CD14-positive monocyte (primary cell): ENCODE results near the gene TAS2R19. TPM values are rescaled to one million over a fixed set of nuclear protein-coding genes. Genes with fewer than 3 reads are reported as not detected.

Source experiments
- DNase-seq, 3 donors: peaks; one replicate each; pipeline ENCODE4 v3.0.0-alpha.2; 2011 to 2022
- H2AFZ ChIP-seq: 2 replicates; pipeline ENCODE4 v1.6.0; 2012; ENCODE audit warnings: mild to moderate bottlenecking, low read depth, low read length, inconsistent platforms; ENCODE audit not compliant: insufficient read depth, poor library complexity, severe bottlenecking
- H3K27ac ChIP-seq, 2 donors: 1 replicate in 1 of 2; 2 replicates in 1 of 2; pipeline ENCODE4 v1.5.1; 2012 to 2013; ENCODE audit warnings: low read length in 2 of 2, control low read depth in 1 of 2, inconsistent platforms in 1 of 2, low read depth in 1 of 2, mild to moderate bottlenecking in 1 of 2
- H3K27me3 ChIP-seq, 2 donors: one replicate each; pipeline versions ENCODE4 v1.6.0 to v1.6.1; 2011 to 2013; ENCODE audit warnings: low read length in 2 of 2; ENCODE audit not compliant: control insufficient read depth in 2 of 2, insufficient read depth in 2 of 2
- H3K36me3 ChIP-seq, 2 donors: replicated peaks in 1 of 2; 1 replicate in 1 of 2; 2 replicates in 1 of 2; pipeline versions ENCODE4 v1.5.1 to v1.6.1; 2012 to 2013; ENCODE audit warnings: low read length in 2 of 2, control low read depth in 1 of 2, inconsistent platforms in 1 of 2, mild to moderate bottlenecking in 1 of 2; ENCODE audit not compliant: insufficient read depth in 2 of 2, control insufficient read depth in 1 of 2
- H3K4me1 ChIP-seq, 2 donors: 1 replicate in 1 of 2; 2 replicates in 1 of 2; pipeline versions ENCODE4 v1.5.1 to v1.6.1; 2012 to 2013; ENCODE audit warnings: low read length in 2 of 2, control low read depth in 1 of 2, inconsistent platforms in 1 of 2, mild to moderate bottlenecking in 1 of 2, moderate library complexity in 1 of 2; ENCODE audit not compliant: insufficient read depth in 2 of 2, control insufficient read depth in 1 of 2
- H3K4me2 ChIP-seq: replicated peaks from 2 replicates; pipeline ENCODE3; 2012; ENCODE audit warnings: low read length, moderate library complexity, mild to moderate bottlenecking; ENCODE audit not compliant: poor library complexity, severe bottlenecking; ENCODE audit errors: extremely low read depth
- H3K4me3 ChIP-seq, 3 experiments: fragments of 200-600 bp in 1 of 3; sonication (generic) in 1 of 3; replicated peaks in 1 of 3; 1 replicate in 2 of 3; 2 replicates in 1 of 3; pipeline ENCODE4 v1.5.1; 2011 to 2013; ENCODE audit warnings: low read length in 3 of 3, mild to moderate bottlenecking in 3 of 3, control low read depth in 2 of 3, low read depth in 2 of 3, inconsistent platforms in 1 of 3, moderate library complexity in 1 of 3
- H3K79me2 ChIP-seq: 2 replicates; pipeline ENCODE4 v1.6.0; 2012; ENCODE audit warnings: mild to moderate bottlenecking, control low read depth, inconsistent platforms, low read length, moderate library complexity; ENCODE audit not compliant: insufficient read depth
- H3K9ac ChIP-seq: 2 replicates; pipeline ENCODE4 v1.6.0; 2017; ENCODE audit warnings: low read length, mild to moderate bottlenecking; ENCODE audit not compliant: insufficient read depth, poor library complexity, severe bottlenecking
- H3K9me3 ChIP-seq, 2 donors: replicated peaks in 1 of 2; 1 replicate in 1 of 2; 2 replicates in 1 of 2; pipeline versions ENCODE4 v1.5.1 to v1.6.1; 2012 to 2013; ENCODE audit warnings: low read length in 2 of 2, control low read depth in 1 of 2; ENCODE audit not compliant: control insufficient read depth in 1 of 2, insufficient read depth in 1 of 2
- H4K20me1 ChIP-seq: 2 replicates; pipeline ENCODE4 v1.6.0; 2012; ENCODE audit warnings: mild to moderate bottlenecking, low read length, control low read depth, moderate library complexity; ENCODE audit not compliant: insufficient read depth
- H3K27ac Mint-ChIP-seq, 7 donors: one replicate each; pipeline ENCODE4 v1.8.0; 2020; ENCODE audit warnings: mild to moderate bottlenecking in 7 of 7, mixed read lengths in 7 of 7, moderate library complexity in 6 of 7, inconsistent platforms in 2 of 7
- H3K27me3 Mint-ChIP-seq, 3 donors: one replicate each; pipeline ENCODE4 v1.8.0; 2021 to 2022; ENCODE audit warnings: low read depth in 3 of 3, mild to moderate bottlenecking in 3 of 3, mixed read lengths in 3 of 3, moderate library complexity in 3 of 3, inconsistent platforms in 1 of 3
- H3K36me3 Mint-ChIP-seq, 2 donors: one replicate each; pipeline ENCODE4 v1.8.0; 2020; ENCODE audit warnings: mixed read lengths in 2 of 2, inconsistent platforms in 1 of 2, mild to moderate bottlenecking in 1 of 2
- H3K4me1 Mint-ChIP-seq: one replicate; pipeline ENCODE4 v1.8.0; 2020; ENCODE audit warnings: mild to moderate bottlenecking, mixed read lengths
- H3K4me3 Mint-ChIP-seq, 2 donors: one replicate each; pipeline ENCODE4 v1.8.0; 2020; ENCODE audit warnings: mild to moderate bottlenecking in 2 of 2, mixed read lengths in 2 of 2, moderate library complexity in 1 of 2
- H3K9me3 Mint-ChIP-seq, 7 donors: one replicate each; pipeline ENCODE4 v1.8.0; 2020 to 2022; ENCODE audit warnings: mixed read lengths in 7 of 7, mild to moderate bottlenecking in 6 of 7, moderate library complexity in 6 of 7, inconsistent platforms in 2 of 7
- WGBS: methylation state at CpG from one replicate; pipeline ENCODE4 v1.1.5; 2013; ENCODE audit warnings: missing lambda C conversion rate; ENCODE audit not compliant: insufficient coverage; 5-methylcytosine and 5-hydroxymethylcytosine counted together
- intact Hi-C, 2 donors: fragments of 100-400 bp; cut with micrococcal nuclease; formaldehyde crosslinking; loops; one replicate each; pipeline versions ENCODE4 v1.15.0 to v1.15.1; 2023
- polyA minus RNA-seq: library from RNA; depleted of rRNA, polyadenylated mRNA; stranded (reverse); fragments of >200 nt; gene quantifications from 2 replicates; pipeline ENCODE4 v1.2.3, GENCODE V29; 2012
- polyA plus RNA-seq, 3 donors: library from polyadenylated mRNA; depleted of rRNA in 1 of 3; unstranded in 2 of 3; stranded (reverse) in 1 of 3; fragments of 300-500 nt in 2 of 3; fragments of >200 nt in 1 of 3; fragmentation: Illumina TruSeq in 2 of 3; gene quantifications; 1 replicate in 2 of 3; 2 replicates in 1 of 3; pipeline ENCODE4 v1.2.3, GENCODE V29; 2012 to 2021
- total RNA-seq, 12 experiments: library from RNA in 1 of 12; stranded (reverse) in 1 of 12; fragments of 120-200 nt in 1 of 12; gene quantifications; one replicate each; pipeline ENCODE4 v1.2.4 and lab custom pipeline; 2013 to 2026; ENCODE audit warnings: mixed read lengths in 6 of 12, inconsistent platforms in 1 of 12
- TF ChIP-seq, protein P1 (sequence below): fragments of 200-600 bp; IDR thresholded peaks from one replicate; pipeline ENCODE4 v1.8.0; 2022; ENCODE audit warnings: antibody characterized with exemption, mild to moderate bottlenecking

Gene TAS2R19, protein sequence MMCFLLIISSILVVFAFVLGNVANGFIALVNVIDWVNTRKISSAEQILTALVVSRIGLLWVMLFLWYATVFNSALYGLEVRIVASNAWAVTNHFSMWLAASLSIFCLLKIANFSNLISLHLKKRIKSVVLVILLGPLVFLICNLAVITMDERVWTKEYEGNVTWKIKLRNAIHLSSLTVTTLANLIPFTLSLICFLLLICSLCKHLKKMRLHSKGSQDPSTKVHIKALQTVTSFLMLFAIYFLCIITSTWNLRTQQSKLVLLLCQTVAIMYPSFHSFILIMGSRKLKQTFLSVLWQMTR
- 3.0 TPM for total RNA-seq (2013)
- polyA plus RNA-seq (under 1 TPM in 1 of 3 donors, not detected in 2; 0.29 TPM), polyA minus RNA-seq (0.55 and 0.72 TPM in 2 replicates), total RNA-seq (lab: John Stamatoyannopoulos, UW) (0 to 1.4 (median 0.98) reads per million in 11 experiments)

DNA sequence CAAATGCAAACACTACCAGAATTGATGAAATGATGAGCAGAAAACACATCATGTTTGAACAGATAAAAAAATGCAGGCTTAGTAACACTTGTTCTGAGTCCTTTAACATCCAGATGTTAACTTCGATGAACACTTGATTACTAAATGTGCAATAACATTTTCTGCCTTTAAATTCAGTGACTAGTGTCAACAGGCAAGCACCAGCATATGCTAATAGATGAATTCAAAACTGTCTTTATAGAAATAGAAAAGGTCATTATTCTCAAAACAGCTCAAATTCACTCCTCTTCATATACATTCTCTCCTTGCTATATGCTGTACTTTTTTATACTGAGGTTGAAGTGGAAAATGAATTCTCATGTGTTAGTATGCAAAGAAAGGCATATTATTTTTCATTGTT is at the start of gene TAS2R19:
Gene TAS2R19, minus strand, starts transcription at position 101 of the 400 bp plus-strand sequence. Its CDS starts 49 bp downstream, at position 52.
- H3K4me3 ChIP-seq, result no peak within 1 kb of the TSS
- intact Hi-C loops, result no loop called here
- H3K36me3 ChIP-seq, result peaks cover 0 to under 1% of the 10 kb centered on the region in 2 donors
- H3K79me2 ChIP-seq, result no peaks in the 10 kb centered on the region
- no peak within 1 kb of the TSS for H3K27ac Mint-ChIP-seq
- DNase-seq, result no peak
- peaks cover 5 to 9% of the 10 kb centered on the region in 2 donors for H3K9me3 ChIP-seq
- H3K4me3 Mint-ChIP-seq, result no peak within 1 kb of the TSS
- no peak within 1 kb of the TSS for H2AFZ ChIP-seq
- H3K27ac ChIP-seq, result no peak within 1 kb of the TSS
- H4K20me1 ChIP-seq, result no peaks in the 10 kb centered on the region
- TF ChIP-seq, protein P1, sequence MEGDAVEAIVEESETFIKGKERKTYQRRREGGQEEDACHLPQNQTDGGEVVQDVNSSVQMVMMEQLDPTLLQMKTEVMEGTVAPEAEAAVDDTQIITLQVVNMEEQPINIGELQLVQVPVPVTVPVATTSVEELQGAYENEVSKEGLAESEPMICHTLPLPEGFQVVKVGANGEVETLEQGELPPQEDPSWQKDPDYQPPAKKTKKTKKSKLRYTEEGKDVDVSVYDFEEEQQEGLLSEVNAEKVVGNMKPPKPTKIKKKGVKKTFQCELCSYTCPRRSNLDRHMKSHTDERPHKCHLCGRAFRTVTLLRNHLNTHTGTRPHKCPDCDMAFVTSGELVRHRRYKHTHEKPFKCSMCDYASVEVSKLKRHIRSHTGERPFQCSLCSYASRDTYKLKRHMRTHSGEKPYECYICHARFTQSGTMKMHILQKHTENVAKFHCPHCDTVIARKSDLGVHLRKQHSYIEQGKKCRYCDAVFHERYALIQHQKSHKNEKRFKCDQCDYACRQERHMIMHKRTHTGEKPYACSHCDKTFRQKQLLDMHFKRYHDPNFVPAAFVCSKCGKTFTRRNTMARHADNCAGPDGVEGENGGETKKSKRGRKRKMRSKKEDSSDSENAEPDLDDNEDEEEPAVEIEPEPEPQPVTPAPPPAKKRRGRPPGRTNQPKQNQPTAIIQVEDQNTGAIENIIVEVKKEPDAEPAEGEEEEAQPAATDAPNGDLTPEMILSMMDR, result no peak
- H3K36me3 Mint-ChIP-seq, result peaks cover 2 to 22% of the 10 kb centered on the region in 2 donors
- no peak within 1 kb of the TSS for H3K9ac ChIP-seq
- H3K27me3 ChIP-seq, result no peaks in the 10 kb centered on the region
- no peak within 1 kb of the TSS for H3K4me2 ChIP-seq
- no peaks in the 10 kb centered on the region for H3K4me1 ChIP-seq
- no peaks in the 10 kb centered on the region for H3K27me3 Mint-ChIP-seq
- peaks cover 5 to 15% (median 9%) of the 10 kb centered on the region in 7 donors for H3K9me3 Mint-ChIP-seq
- H3K4me1 Mint-ChIP-seq, result no peaks in the 10 kb centered on the region
- WGBS, result 100% methylated on average over 1 of the region's 1 CpG

DNA sequence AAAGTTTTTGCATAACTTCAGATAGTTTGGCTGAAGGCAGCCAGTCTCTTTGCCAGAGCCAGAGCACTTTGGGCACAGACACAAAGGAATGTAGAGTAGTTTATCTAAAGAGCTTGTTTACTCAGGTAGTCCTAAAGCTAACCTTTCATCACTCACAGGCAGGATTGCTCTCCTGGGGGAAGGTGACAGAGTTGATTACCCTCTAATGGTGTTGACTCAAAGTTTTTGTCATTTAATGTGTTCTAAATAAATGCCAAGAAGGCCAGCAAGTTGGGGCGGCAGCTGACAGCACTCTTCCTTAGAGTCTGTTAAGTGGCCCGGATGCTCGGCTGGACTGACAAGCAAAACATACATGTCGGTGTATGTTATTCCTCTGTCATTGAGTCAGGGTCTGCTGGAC is 49.0 kb upstream of the TAS2R19 start:
- H3K9ac ChIP-seq, result no peak overlapping the region
- Mint-ChIP-seq H3K4me1 (no peaks in the 10 kb centered on the region), H3K4me3 (no peak overlapping the region), H3K27me3 (no peaks in the 10 kb centered on the region), H3K27ac (no peak overlapping the region), H3K36me3 (peaks cover 4 to 6% of the 10 kb centered on the region in 2 donors), H3K9me3 (peaks cover 0 to 6% (median 1%) of the 10 kb centered on the region in 7 donors)
- H3K4me1 ChIP-seq, result no peaks in the 10 kb centered on the region
- WGBS, result 100% methylated on average over 2 of the region's 4 CpGs
- H3K4me2 ChIP-seq, result no peak overlapping the region
- no peak for DNase-seq
- no peaks in the 10 kb centered on the region for H3K27me3 ChIP-seq
- H3K36me3 ChIP-seq, result no peaks in the 10 kb centered on the region
- H3K27ac ChIP-seq, result no peak overlapping the region
- H2AFZ ChIP-seq, result no peak overlapping the region
- H4K20me1 ChIP-seq, result no peaks in the 10 kb centered on the region
- no peaks in the 10 kb centered on the region for H3K9me3 ChIP-seq
- intact Hi-C loops, result no loop called here
- no peak overlapping the region for H3K4me3 ChIP-seq
- no peaks in the 10 kb centered on the region for H3K79me2 ChIP-seq
- TF ChIP-seq, protein P1, result no peak
